ENCODE data around the gene DSTN.

GRCh38 chr20:17541996-17542395 lies 27.9 kb upstream of the DSTN start:
- TF ChIP-seq POLR2A (IDR thresholded peaks at IDR 0.05; ENCODE audit: low read depth, low read length) (no peak), POLR2AphosphoS5 (IDR thresholded peaks at IDR 0.05; ENCODE audit: insufficient read depth, low read depth, low read length) (no peak), FOS (IDR thresholded peaks at IDR 0.05; ENCODE audit: borderline replicate concordance, insufficient read depth, low read length) (no peak)
- TF ChIP-seq, protein P1, sequence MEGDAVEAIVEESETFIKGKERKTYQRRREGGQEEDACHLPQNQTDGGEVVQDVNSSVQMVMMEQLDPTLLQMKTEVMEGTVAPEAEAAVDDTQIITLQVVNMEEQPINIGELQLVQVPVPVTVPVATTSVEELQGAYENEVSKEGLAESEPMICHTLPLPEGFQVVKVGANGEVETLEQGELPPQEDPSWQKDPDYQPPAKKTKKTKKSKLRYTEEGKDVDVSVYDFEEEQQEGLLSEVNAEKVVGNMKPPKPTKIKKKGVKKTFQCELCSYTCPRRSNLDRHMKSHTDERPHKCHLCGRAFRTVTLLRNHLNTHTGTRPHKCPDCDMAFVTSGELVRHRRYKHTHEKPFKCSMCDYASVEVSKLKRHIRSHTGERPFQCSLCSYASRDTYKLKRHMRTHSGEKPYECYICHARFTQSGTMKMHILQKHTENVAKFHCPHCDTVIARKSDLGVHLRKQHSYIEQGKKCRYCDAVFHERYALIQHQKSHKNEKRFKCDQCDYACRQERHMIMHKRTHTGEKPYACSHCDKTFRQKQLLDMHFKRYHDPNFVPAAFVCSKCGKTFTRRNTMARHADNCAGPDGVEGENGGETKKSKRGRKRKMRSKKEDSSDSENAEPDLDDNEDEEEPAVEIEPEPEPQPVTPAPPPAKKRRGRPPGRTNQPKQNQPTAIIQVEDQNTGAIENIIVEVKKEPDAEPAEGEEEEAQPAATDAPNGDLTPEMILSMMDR (IDR thresholded peaks at IDR 0.05; ENCODE audit: extremely low read depth in 1 of 2, insufficient read depth in 1 of 2, low read depth in 1 of 2, low read length in 2 of 2) = no peak
- TF ChIP-seq, protein P2, sequence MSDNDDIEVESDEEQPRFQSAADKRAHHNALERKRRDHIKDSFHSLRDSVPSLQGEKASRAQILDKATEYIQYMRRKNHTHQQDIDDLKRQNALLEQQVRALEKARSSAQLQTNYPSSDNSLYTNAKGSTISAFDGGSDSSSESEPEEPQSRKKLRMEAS (IDR thresholded peaks at IDR 0.05; ENCODE audit: insufficient read depth, insufficient read length) = no peak

Measured in endothelial cell of umbilical vein (primary cell).